Heart left ventricle (tissue), 13 donors: ENCODE data around the gene ZNF821.

Source experiments
- CTCF ChIP-seq, 12 donors: fragments of 200-600 bp; sonication (generic) in 4 of 12; IDR thresholded peaks; one replicate each; pipeline versions ENCODE4 v1.5.0 to v1.8.0; 2018 to 2022; ENCODE audit warnings: antibody characterized with exemption in 12 of 12, mild to moderate bottlenecking in 5 of 12
- POLR2A ChIP-seq, 2 donors: fragments of 450-650 bp; IDR thresholded peaks; one replicate each; pipeline ENCODE4 v1.6.1; 2017; ENCODE audit warnings: antibody characterized with exemption in 2 of 2, mild to moderate bottlenecking in 2 of 2, moderate library complexity in 2 of 2
- donor health status: ischemic (EF 13 %, LVEDD 7.1; RV severe dilation, severe dysfunction).
- donor health status: DM: no; HTN: yes; CAD: no.
- donor health status: DM: no; HTN: no; CAD: no.
- donor health status: ischemic (EF 25% LVEDD 6.9; RV normal size, moderate dysfunction).
- donor health status: ischemic (EF 25% LVEDD 5.7; RV mildly dilated, moderate dysfunction).
- donor health status: ischemic (EF 35%, LVEDD 5.7; RV mildly dilated, moderate dysfunction).
- donor health status: nonischemic (EF 11% LVEDD 7.7; RV severe dilation, severe dysfunction).
- donor health status: DM: yes; HTN: yes; CAD: no.
- donor health status: PGD.
- donor health status: ischemic (EF 29% LVEDD 5.4; RV normal size, mild dysfunction).
- donor health status: nonischemic (EF 23%, LVEDD 6.1; RV moderate dilation, normal function).

- no peak for TF ChIP-seq CTCF (IDR thresholded peaks at IDR 0.05)
- TF ChIP-seq POLR2A (IDR thresholded peaks at IDR 0.05): no peak
These were observed 40.1 kb upstream of the ZNF821 start for GRCh38 chr16:71923941-71924690.
